GM19328 (cell line): Measurements from ENCODE around the gene UCHL3.

Experiments
- ATAC-seq: cut with Tn5 transposase; IDR thresholded peaks from one replicate; pipeline ENCODE4 v1.9.1; 2021; ENCODE audit warnings: mild to moderate bottlenecking, moderate library complexity; ENCODE audit not compliant: unreplicated experiment

Gene UCHL3

DNA sequence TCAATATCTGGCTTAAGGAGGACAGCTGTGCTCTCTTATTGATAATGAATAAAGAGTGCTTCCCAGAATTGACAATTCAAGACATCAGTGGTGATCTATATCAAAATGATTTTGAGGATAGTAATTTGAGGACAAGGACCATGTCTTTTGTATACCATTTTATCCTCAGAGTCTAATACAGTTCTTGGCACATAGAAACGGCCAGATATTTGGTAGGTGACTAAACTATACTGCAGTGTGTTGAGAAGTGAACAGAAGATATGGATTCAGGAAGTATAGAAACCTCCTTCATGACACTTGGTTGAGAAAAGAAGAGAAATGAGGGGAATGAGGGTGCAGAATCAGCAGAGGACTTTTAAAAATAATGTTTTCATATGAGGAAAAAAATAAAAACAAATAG is 70.4 kb downstream of the UCHL3 start:
- ATAC-seq, result no peak

GRCh38 chr13:75621147-75621546 is 71.6 kb downstream of the UCHL3 start:
- ATAC-seq, result no peak

DNA sequence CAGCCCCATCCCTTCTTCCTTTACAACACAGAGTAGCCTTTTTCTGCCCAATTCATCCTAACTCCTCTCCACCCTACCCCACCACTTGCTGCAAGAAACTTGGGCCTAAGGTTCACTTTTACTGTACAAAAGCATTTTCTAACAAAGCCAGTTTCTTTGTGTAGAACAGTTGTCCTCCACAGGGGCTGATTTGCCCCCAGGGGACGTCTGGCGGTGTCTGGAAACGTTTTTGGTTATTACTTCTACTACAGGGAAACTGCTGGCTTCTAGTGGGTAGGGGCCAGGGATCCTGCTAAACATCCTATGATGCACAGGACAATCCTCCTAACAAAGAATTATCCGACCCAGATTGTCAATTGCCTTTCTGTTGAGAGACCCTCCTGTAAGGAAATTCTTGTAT is 79.2 kb downstream of the UCHL3 start:
- no peak for ATAC-seq

- no peak for ATAC-seq
Measured at GRCh38 chr13:75633285-75633684, 83.7 kb downstream of the UCHL3 start.

- ATAC-seq, result no peak
Measured at GRCh38 chr13:75635101-75635827, 85.7 kb downstream of the UCHL3 start.

DNA sequence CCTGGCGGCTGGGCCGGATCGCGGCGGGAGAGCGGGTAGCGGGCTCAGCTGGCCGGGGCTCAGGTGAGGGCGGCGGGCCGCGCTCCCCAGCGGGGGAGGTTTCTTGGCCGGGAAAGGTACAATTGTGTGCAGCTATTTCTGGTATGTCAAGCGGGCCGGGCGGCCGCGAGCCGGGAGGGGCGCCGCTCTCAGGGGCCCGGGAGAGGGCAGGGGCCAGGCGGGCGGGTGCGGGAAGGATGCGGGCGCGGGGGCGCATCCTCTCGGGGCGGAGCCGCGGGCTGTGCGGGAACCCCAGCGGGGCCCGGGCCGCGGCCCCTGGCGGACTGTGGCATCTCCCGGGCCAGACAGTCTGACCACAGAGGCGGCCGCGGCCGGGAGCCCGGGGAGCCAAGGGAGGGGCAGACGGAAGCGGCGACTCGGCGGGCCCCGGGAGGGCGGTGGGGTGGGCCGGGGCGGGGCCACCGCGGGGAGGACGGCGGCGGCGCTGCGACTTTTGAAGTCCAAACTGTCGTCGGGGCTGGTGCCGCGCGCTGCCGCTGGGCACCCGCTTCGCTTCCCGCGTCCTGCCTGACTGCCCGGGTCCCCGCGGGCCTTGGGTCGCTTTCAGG is 86.3 kb downstream of the UCHL3 start, which contains the start of gene LMO7:
TSS of gene LMO7 (plus strand) at position 503 of the 608 bp plus-strand sequence. CDS start 328 bp downstream, outside the sequence.
- peak; percentile 53 for ATAC-seq

DNA sequence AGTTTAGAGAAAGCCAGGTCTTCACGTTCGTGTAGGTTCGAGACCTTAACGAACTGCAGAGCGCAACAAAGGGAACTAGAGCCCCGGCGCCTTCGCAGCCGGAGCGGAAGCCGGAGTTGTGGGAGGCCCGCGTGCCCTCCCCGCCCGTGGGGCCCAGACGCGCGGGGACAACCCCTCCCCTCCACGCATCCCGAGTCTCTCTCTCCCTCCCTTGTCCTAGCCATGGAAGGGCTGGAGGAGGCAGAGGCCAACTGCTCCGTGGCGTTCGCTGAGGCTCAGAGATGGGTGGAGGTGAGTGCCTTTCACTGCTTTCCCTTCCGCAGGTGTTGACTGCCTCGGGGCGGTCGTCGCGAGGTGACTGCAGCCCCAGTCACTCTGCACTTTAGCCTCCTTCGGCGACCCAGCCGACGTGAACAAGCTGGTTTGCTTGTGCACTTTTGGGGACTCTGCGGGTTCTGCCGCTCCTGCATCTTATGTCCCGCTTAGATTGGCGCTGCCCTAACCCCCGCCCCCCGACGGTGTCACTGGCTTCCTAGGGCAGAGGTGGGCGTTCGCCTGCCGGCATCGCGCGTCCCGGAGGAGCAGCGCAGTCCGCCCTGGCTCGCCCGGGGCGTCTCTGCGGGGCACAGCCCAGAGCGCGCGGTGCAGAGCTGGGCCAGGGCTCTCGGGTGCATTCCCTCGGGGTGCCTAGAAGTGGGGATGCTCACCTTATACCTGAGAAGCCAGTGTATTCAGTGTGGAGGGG is 87.0 kb downstream of the UCHL3 start:
- peak; percentile 46 for ATAC-seq

- ATAC-seq, result no peak
Measured at GRCh38 chr13:75637181-75637750, 87.7 kb downstream of the UCHL3 start.

- ATAC-seq, result no peak
Measured at GRCh38 chr13:75639454-75639853, 89.9 kb downstream of the UCHL3 start.

DNA sequence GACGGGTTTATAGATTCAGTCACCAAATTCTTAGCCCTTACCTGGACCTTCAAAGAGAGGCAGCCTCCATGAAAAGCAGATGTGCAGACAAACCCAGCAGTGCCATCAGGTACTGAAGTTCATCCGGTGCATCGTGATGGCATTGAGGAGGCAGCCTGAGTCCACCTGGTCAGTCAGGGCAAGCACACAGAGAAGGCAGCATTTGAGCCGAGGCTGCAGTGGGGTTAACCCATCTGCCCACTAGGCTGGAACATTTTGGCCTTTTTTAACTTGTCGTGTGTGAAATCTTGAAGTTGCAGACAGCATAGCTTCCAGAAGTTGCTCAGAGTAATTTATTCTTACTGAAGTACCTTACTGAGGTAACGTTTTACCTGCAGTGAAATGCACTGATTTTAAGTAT is 91.4 kb downstream of the UCHL3 start:
- no peak for ATAC-seq

DNA sequence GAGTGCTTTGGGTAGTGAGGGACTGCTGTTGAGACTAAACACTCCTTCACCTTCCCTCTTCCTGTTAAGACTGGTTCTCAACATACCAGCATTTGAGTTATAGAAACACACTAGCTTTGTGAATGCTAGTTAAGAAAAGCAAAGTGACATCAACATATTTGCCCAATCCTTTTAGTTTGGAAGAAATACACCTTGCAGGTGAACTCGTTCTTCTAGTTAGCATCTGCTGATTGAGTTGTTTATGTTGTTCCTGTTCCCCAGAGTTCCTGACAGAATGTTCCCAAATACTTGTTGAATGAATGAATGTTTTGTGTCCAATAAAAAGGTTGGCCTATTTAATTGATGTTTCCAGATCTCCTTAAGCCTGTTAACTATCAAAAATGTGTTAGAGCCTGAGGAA is 93.6 kb downstream of the UCHL3 start:
- ATAC-seq, result no peak

- no peak for ATAC-seq
Measured at GRCh38 chr13:75643693-75644092, 94.1 kb downstream of the UCHL3 start.

GRCh38 chr13:75645141-75645540 is 95.5 kb downstream of the UCHL3 start:
- no peak for ATAC-seq

- peak; percentile 82 for ATAC-seq
Measured at GRCh38 chr13:75647126-75647784, 97.7 kb downstream of the UCHL3 start.

DNA sequence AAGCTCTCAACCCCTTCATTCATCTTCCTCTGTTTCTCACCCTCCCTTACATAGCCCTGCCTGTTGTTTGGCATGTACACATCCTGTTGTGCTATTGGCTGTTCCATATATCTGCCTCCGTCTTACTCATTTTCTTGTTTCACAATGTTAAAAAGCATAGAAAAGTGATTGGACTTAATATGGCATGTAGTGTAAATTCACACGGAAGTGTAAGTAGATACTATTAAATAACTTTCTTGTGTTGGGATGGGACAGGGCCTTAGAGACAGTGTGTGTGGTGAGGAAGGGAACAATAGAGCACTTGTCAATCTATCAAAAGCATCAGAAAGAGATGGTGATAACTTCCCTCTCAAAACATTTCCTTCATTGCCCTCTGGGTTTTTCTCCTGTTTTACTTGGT is 98.9 kb downstream of the UCHL3 start:
- no peak for ATAC-seq

GRCh38 chr13:75651013-75651412 is 101.4 kb downstream of the UCHL3 start:
- ATAC-seq, result no peak

- no peak for ATAC-seq
Measured at GRCh38 chr13:75652726-75653125, 103.1 kb downstream of the UCHL3 start.
